ENCODE measurements around the gene FAM200C. TPM values are rescaled to one million over a fixed set of nuclear protein-coding genes. Genes with fewer than 3 reads are reported as not detected.
"Not testable (repeated sequence)": the region's sequence is repeated elsewhere in the genome, so short reads cannot be mapped to it uniquely, and the experiment has no call there.

The FAM200C gene
- total RNA-seq, 1 donor from 2014 or later, result 6.5 TPM

- Mint-ChIP-seq H3K27ac (no peak overlapping the region), H3K9me3 (ENCODE audit: low read depth) (no peaks in the 10 kb centered on the region), H3K4me3 (ENCODE audit: low read depth) (no peak overlapping the region), H3K4me1 (ENCODE audit: low read depth) (peaks cover 11% of the 10 kb centered on the region), H3K27me3 (peaks cover 9% of the 10 kb centered on the region), H3K36me3 (ENCODE audit: insufficient read depth) (no peaks in the 10 kb centered on the region)
- DNase-seq (ENCODE audit: low spot score, unreplicated experiment), result no peak
- no peak for TF ChIP-seq CTCF (IDR thresholded peaks at IDR 0.05; ENCODE audit: unreplicated experiment)
Observed at GRCh38 chr5:160437271-160437670, 37.4 kb upstream of the FAM200C start.

GRCh38 chr5:160436661-160437060 is 36.8 kb upstream of the FAM200C start:
- not testable (repeated sequence) for H3K4me3 Mint-ChIP-seq (ENCODE audit: low read depth); DNase-seq (ENCODE audit: low spot score, unreplicated experiment); H3K36me3 Mint-ChIP-seq (ENCODE audit: insufficient read depth); H3K27me3 Mint-ChIP-seq; H3K9me3 Mint-ChIP-seq (ENCODE audit: low read depth); H3K27ac Mint-ChIP-seq
- peaks cover 11% of the 10 kb centered on the region for H3K4me1 Mint-ChIP-seq (ENCODE audit: low read depth)

GRCh38 chr5:160436017-160436416 is 36.2 kb upstream of the FAM200C start:
- Mint-ChIP-seq H3K9me3 (ENCODE audit: low read depth) (no peaks in the 10 kb centered on the region), H3K27ac (no peak overlapping the region), H3K4me3 (ENCODE audit: low read depth) (no peak overlapping the region), H3K4me1 (ENCODE audit: low read depth) (peaks cover 11% of the 10 kb centered on the region), H3K27me3 (peaks cover 9% of the 10 kb centered on the region), H3K36me3 (ENCODE audit: insufficient read depth) (peaks cover 2% of the 10 kb centered on the region)
- DNase-seq (ENCODE audit: low spot score, unreplicated experiment), result no peak
- TF ChIP-seq CTCF (IDR thresholded peaks at IDR 0.05; ENCODE audit: unreplicated experiment), result no peak

- no peak overlapping the region for H3K27ac Mint-ChIP-seq
- H3K9me3 Mint-ChIP-seq (ENCODE audit: low read depth), result no peaks in the 10 kb centered on the region
- DNase-seq (ENCODE audit: low spot score, unreplicated experiment), result no peak
- peaks cover 9% of the 10 kb centered on the region for H3K27me3 Mint-ChIP-seq
- peaks cover 11% of the 10 kb centered on the region for H3K4me1 Mint-ChIP-seq (ENCODE audit: low read depth)
- no peak for TF ChIP-seq CTCF (IDR thresholded peaks at IDR 0.05; ENCODE audit: unreplicated experiment)
- H3K4me3 Mint-ChIP-seq (ENCODE audit: low read depth), result no peak overlapping the region
- peaks cover 2% of the 10 kb centered on the region for H3K36me3 Mint-ChIP-seq (ENCODE audit: insufficient read depth)
Observed at GRCh38 chr5:160435532-160435931, 35.7 kb upstream of the FAM200C start.

- no peak for TF ChIP-seq CTCF (IDR thresholded peaks at IDR 0.05; ENCODE audit: unreplicated experiment)
- H3K27me3 Mint-ChIP-seq, result peaks cover 7% of the 10 kb centered on the region
- H3K4me3 Mint-ChIP-seq (ENCODE audit: low read depth), result no peak overlapping the region
- H3K36me3 Mint-ChIP-seq (ENCODE audit: insufficient read depth), result peaks cover 2% of the 10 kb centered on the region
- H3K4me1 Mint-ChIP-seq (ENCODE audit: low read depth), result peaks cover 9% of the 10 kb centered on the region
- H3K27ac Mint-ChIP-seq, result no peak overlapping the region
- no peaks in the 10 kb centered on the region for H3K9me3 Mint-ChIP-seq (ENCODE audit: low read depth)
- peak; percentile 40 for DNase-seq (ENCODE audit: low spot score, unreplicated experiment)
Observed at GRCh38 chr5:160434022-160434531, 34.2 kb upstream of the FAM200C start.

GRCh38 chr5:160432787-160433186 is 32.9 kb upstream of the FAM200C start:
- Mint-ChIP-seq H3K4me1 (ENCODE audit: low read depth) (peaks cover 7% of the 10 kb centered on the region), H3K36me3 (ENCODE audit: insufficient read depth) (peaks cover 3% of the 10 kb centered on the region), H3K27ac (no peak overlapping the region), H3K27me3 (peaks cover 7% of the 10 kb centered on the region), H3K9me3 (ENCODE audit: low read depth) (no peaks in the 10 kb centered on the region), H3K4me3 (ENCODE audit: low read depth) (no peak overlapping the region)
- DNase-seq (ENCODE audit: low spot score, unreplicated experiment), result no peak
- TF ChIP-seq CTCF (IDR thresholded peaks at IDR 0.05; ENCODE audit: unreplicated experiment), result no peak
